A549 treated with Hydrocortisone at 1 μM for 4 hours (cell line): Measurements from ENCODE around the gene GSC2. TPM values are rescaled to one million over a fixed set of nuclear protein-coding genes. Genes with fewer than 3 reads are reported as not detected.

Experiments used
- total RNA-seq: library from RNA; stranded (reverse); fragments of 200-300 nt; extraction: Qiagen RNA extraction; gene quantifications from 5 replicates; pipeline ENCODE4 v1.2.3, GENCODE V29; 2022

Gene GSC2
- 0.10 to 0.18 TPM in 2 of 5 replicates, not detected in the others for total RNA-seq

GRCh38 chr22:19149991-19150390, at the start of gene GSC2:
Gene GSC2, minus strand, starts transcription at chr22:19150292. Its CDS starts 9 bp downstream, at chr22:19150283.

GRCh38 chr22:19178657-19179496, 28.8 kb upstream of the GSC2 start, which contains the start of gene SLC25A1:
Gene SLC25A1, minus strand, starts transcription at chr22:19178736. Its CDS starts 63 bp downstream, at chr22:19178673.

GRCh38 chr22:19130959-19131684, 19.0 kb downstream of the GSC2 start, which contains the start of gene TSSK2:
Gene TSSK2, plus strand, starts transcription at chr22:19131308. Its CDS starts 92 bp downstream, at chr22:19131400.

GRCh38 chr22:19122143-19122751, 27.8 kb downstream of the GSC2 start, which contains the start of gene DGCR2:
Gene DGCR2, minus strand, starts transcription at chr22:19122412. Its CDS starts 206 bp downstream, at chr22:19122206.

Other genes starting within 250 kb of the GSC2 start
- gene DGCR6, start 244.0 kb downstream of the GSC2 start, total RNA-seq: 1.1 to 2.1 TPM (median 1.5 TPM) in 5 replicates
- 1.1 to 1.6 TPM (median 1.3 TPM) in 5 replicates for gene PRODH, start 214.0 kb downstream of the GSC2 start, total RNA-seq
- 18.4 to 25.6 TPM (median 23.2 TPM) in 5 replicates for gene DGCR2, start 27.9 kb downstream of the GSC2 start, total RNA-seq
- gene TSSK2, start 19.0 kb downstream of the GSC2 start, total RNA-seq: not detected in 5 replicates
- 10.6 to 13.3 TPM (median 11.9 TPM) in 5 replicates for gene ESS2, start 5.6 kb downstream of the GSC2 start, total RNA-seq
- gene SLC25A1, start 28.4 kb upstream of the GSC2 start, total RNA-seq: 49.7 to 61.8 TPM (median 58.7 TPM) in 5 replicates
- gene CLTCL1, start 141.4 kb upstream of the GSC2 start, total RNA-seq: 3.8 to 5.1 TPM (median 4.7 TPM) in 5 replicates